ENCODE measurements around the gene HIRA.

The HIRA gene

DNA sequence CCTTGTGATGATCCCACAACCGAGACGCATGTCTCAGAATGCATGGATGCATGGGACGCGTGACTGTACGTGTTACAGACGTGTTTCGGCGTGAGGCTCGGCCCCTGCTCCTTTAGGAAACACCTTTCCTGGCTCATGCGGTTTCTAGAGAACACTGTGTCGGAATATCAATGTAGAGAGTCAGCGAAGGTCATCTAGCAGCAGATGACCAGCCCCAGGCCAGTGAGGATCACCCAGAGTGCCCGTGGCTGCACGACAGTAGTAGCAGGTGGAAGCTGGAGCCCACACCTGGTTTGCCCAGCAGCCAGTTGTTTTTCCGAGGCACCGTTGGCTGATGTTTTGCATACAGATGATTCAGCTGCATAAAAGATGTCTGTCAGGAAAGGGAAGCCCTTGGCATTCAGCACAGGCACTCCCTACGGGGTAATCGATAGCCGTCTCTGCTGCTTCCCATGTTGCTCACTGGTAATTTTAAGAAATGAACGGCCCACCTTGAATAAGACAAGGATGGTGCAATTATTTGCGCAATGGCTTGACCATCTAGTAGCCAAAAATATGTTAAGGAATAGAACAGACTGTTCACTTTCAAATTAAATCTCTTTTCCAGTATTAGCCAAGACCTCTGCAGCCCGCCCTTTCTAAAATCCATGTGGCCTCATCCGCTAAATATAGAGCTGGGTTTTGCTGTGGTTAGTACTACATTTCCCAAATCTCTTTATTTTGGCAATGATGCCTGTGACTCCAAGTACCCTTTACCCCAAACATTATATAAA, 138.9 kb downstream of the HIRA start:
- Histone ChIP-seq H3K4me1 (ENCODE audit: insufficient read depth, low read length) (peaks cover 23% of the 10 kb centered on the region), H3K27ac (ENCODE audit: low read length) (peak overlapping the region; percentile 70), H3K36me3 (ENCODE audit: insufficient read depth, low read length) (no peaks in the 10 kb centered on the region), H4K20me1 (ENCODE audit: insufficient read depth, low read length) (no peaks in the 10 kb centered on the region), H2AFZ (ENCODE audit: low read depth, low read length) (peak overlapping the region; percentile 93), H3K9ac (ENCODE audit: low read depth, low read length) (peak overlapping the region; percentile 60), H3K27me3 (ENCODE audit: insufficient read depth, low read length, poor library complexity) (no peaks in the 10 kb centered on the region), H3K9me3 (ENCODE audit: insufficient read depth, low read length, severe bottlenecking) (no peaks in the 10 kb centered on the region), H3K79me2 (ENCODE audit: insufficient read depth, low read length) (no peaks in the 10 kb centered on the region), H3K4me3 (ENCODE audit: low read depth in 1 of 2, low read length in 2 of 2) (peak overlapping the region; percentile 26 to 67), H3K4me2 (ENCODE audit: insufficient read depth, low read length) (peak overlapping the region; percentile 90)
- ATAC-seq (ENCODE audit: insufficient read depth, low read depth): no peak
- no peak for DNase-seq
- TF ChIP-seq, protein P1, sequence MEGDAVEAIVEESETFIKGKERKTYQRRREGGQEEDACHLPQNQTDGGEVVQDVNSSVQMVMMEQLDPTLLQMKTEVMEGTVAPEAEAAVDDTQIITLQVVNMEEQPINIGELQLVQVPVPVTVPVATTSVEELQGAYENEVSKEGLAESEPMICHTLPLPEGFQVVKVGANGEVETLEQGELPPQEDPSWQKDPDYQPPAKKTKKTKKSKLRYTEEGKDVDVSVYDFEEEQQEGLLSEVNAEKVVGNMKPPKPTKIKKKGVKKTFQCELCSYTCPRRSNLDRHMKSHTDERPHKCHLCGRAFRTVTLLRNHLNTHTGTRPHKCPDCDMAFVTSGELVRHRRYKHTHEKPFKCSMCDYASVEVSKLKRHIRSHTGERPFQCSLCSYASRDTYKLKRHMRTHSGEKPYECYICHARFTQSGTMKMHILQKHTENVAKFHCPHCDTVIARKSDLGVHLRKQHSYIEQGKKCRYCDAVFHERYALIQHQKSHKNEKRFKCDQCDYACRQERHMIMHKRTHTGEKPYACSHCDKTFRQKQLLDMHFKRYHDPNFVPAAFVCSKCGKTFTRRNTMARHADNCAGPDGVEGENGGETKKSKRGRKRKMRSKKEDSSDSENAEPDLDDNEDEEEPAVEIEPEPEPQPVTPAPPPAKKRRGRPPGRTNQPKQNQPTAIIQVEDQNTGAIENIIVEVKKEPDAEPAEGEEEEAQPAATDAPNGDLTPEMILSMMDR (IDR thresholded peaks at IDR 0.05; ENCODE audit: borderline replicate concordance, extremely low read depth, low read length, poor library complexity, severe bottlenecking): no peak
- TF ChIP-seq EZH2 (IDR thresholded peaks at IDR 0.05; ENCODE audit: borderline replicate concordance, low read depth, low read length, severe bottlenecking): no peak

DNA sequence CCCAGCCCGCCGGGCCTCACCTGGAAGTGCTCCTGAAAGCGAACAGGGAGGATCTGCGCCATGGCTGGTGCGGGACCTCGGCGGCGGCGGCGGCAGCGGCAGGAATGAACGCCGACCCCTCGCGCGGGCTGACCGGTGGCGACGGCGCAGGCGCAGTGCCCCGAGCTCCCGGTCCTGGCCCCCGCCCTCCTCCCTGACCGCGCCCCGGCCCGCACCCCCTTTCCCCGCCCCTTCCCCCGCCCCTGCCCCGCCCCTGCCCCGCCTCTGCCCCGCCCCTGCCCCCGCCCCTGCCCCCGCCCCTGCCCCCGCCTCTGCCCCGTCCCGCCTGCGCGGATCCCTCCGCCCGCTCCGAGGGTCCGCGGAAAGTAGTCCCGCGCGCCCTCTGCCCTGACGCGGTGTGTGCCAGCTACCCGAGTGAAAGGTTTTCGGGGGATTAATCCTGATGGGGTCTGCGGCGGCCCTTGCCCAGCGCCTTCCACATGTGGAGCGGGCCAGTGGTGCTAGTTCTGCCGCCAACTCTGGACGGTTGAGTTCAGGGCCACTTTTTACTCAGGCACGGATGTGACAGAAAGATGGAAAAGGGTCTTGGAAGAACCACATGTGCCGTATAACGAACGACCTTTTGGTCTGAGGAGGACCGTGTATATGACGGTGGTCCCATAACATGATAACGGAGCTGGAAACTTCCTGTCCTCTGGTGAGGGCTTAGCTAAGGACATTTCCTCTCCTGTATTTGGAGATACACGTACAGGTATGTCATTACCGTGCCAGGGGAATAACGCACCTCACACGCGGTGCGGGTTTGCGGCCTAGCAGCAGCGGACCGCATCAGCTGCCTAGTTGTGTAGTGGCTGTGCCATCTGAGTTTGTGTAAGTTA, 139.7 kb downstream of the HIRA start, which contains the start of gene CLTCL1:
CLTCL1 (minus strand) TSS at position 140 of the 878 bp plus-strand sequence; CDS start at position 62, 78 bp downstream.
- ATAC-seq (ENCODE audit: insufficient read depth, low read depth) (peak; percentile 72), DNase-seq (peak; percentile 81)
- Histone ChIP-seq H3K79me2 (ENCODE audit: insufficient read depth, low read length) (no peaks in the 10 kb centered on the region), H3K4me1 (ENCODE audit: insufficient read depth, low read length) (peaks cover 23% of the 10 kb centered on the region), H3K36me3 (ENCODE audit: insufficient read depth, low read length) (no peaks in the 10 kb centered on the region), H3K27me3 (ENCODE audit: insufficient read depth, low read length, poor library complexity) (no peaks in the 10 kb centered on the region), H3K9ac (ENCODE audit: low read depth, low read length) (peak within 1 kb of the TSS; percentile 60), H3K27ac (ENCODE audit: low read length) (peak within 1 kb of the TSS; percentile 70), H2AFZ (ENCODE audit: low read depth, low read length) (peak within 1 kb of the TSS; percentile 93), H4K20me1 (ENCODE audit: insufficient read depth, low read length) (no peaks in the 10 kb centered on the region), H3K4me3 (ENCODE audit: low read depth in 1 of 2, low read length in 2 of 2) (peak within 1 kb of the TSS; percentile 58 to 72), H3K9me3 (ENCODE audit: insufficient read depth, low read length, severe bottlenecking) (no peaks in the 10 kb centered on the region), H3K4me2 (ENCODE audit: insufficient read depth, low read length) (peak within 1 kb of the TSS; percentile 93)
- TF ChIP-seq, protein P1 (IDR thresholded peaks at IDR 0.05; ENCODE audit: borderline replicate concordance, extremely low read depth, low read length, poor library complexity, severe bottlenecking): no peak
- no peak for TF ChIP-seq EZH2 (IDR thresholded peaks at IDR 0.05; ENCODE audit: borderline replicate concordance, low read depth, low read length, severe bottlenecking)

DNA sequence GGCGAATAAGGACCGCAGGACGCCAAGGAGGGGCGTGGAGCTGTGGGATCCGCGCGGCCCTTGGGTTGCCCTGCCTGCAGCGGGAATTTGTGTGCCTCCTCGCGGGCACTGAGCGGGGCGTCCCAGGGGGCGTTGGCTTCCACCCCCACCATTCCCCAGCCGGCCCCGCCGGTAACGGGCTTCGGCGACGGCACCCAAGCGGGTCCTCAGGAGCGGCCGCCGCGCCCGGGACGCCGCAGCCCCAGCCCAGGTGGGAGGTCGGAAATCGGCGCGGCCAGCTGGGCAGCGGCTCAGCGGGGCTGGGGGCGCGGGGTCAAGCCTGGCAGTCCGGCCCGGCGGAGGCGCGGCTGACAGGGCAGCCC, 140.3 kb downstream of the HIRA start:
- no peaks in the 10 kb centered on the region for H3K79me2 ChIP-seq (ENCODE audit: insufficient read depth, low read length)
- H4K20me1 ChIP-seq (ENCODE audit: insufficient read depth, low read length): no peaks in the 10 kb centered on the region
- DNase-seq (peak; percentile 48), ATAC-seq (ENCODE audit: insufficient read depth, low read depth) (peak; percentile 56)
- H3K36me3 ChIP-seq (ENCODE audit: insufficient read depth, low read length): no peaks in the 10 kb centered on the region
- H3K27me3 ChIP-seq (ENCODE audit: insufficient read depth, low read length, poor library complexity): no peaks in the 10 kb centered on the region
- peak overlapping the region; percentile 58 to 72; a peak in 3 of 4 replicates for H3K4me3 ChIP-seq (ENCODE audit: low read depth in 1 of 2, low read length in 2 of 2)
- peak overlapping the region; percentile 86 for H2AFZ ChIP-seq (ENCODE audit: low read depth, low read length)
- no peaks in the 10 kb centered on the region for H3K9me3 ChIP-seq (ENCODE audit: insufficient read depth, low read length, severe bottlenecking)
- H3K4me1 ChIP-seq (ENCODE audit: insufficient read depth, low read length): peaks cover 23% of the 10 kb centered on the region
- peak overlapping the region; percentile 93 for H3K4me2 ChIP-seq (ENCODE audit: insufficient read depth, low read length)
- peak overlapping the region; percentile 60 for H3K9ac ChIP-seq (ENCODE audit: low read depth, low read length)
- peak overlapping the region; percentile 51 for H3K27ac ChIP-seq (ENCODE audit: low read length)
- peak; percentile 51 for TF ChIP-seq EZH2 (IDR thresholded peaks at IDR 0.05; ENCODE audit: borderline replicate concordance, low read depth, low read length, severe bottlenecking)
- TF ChIP-seq, protein P1 (IDR thresholded peaks at IDR 0.05; ENCODE audit: borderline replicate concordance, extremely low read depth, low read length, poor library complexity, severe bottlenecking): no peak

Measured in DND-41 (cell line).